Lower lobe of right lung (tissue), 2 donors: Measurements from ENCODE around the gene DNAH1. TPM values are rescaled to one million over a fixed set of nuclear protein-coding genes. Genes with fewer than 3 reads are reported as not detected.
A peak's percentile ranks its signal among the peaks of the same experiment; 100 is the strongest.

Source experiments
- ATAC-seq, 2 donors: fragments of 200-7000 bp; cut with Tn5 transposase; one replicate each; pipeline ENCODE4 v1.9.1; 2020 to 2022; ENCODE audit warnings: mild to moderate bottlenecking in 2 of 2, moderate library complexity in 2 of 2
- DNase-seq: peaks from one replicate; pipeline ENCODE4 v3.0.0-alpha.2; 2020
- H3K27ac ChIP-seq: fragments of 200-600 bp; one replicate; pipeline ENCODE4 v1.8.0; 2022
- H3K27me3 ChIP-seq: fragments of 200-600 bp; one replicate; pipeline ENCODE4 v1.8.0; 2022; ENCODE audit warnings: low read depth
- H3K36me3 ChIP-seq: fragments of 200-600 bp; one replicate; pipeline ENCODE4 v1.8.0; 2022; ENCODE audit warnings: mild to moderate bottlenecking
- H3K4me1 ChIP-seq: fragments of 200-600 bp; one replicate; pipeline ENCODE4 v1.8.0; 2022
- H3K4me3 ChIP-seq: fragments of 200-600 bp; one replicate; pipeline ENCODE4 v1.8.0; 2022; ENCODE audit warnings: mild to moderate bottlenecking
- H3K9me3 ChIP-seq: fragments of 200-600 bp; one replicate; pipeline ENCODE4 v1.8.0; 2022
- intact Hi-C: fragments of 100-400 bp; cut with DNase I; formaldehyde crosslinking; loops from one replicate; pipeline ENCODE4 v1.11.0; 2022
- total RNA-seq: library from RNA; stranded (reverse); fragmentation: NEBNext Ultra II Directional; extraction: Animal tissue kit (Norgen Biotek cat#: 25700); gene quantifications from one replicate; pipeline ENCODE4 v1.2.1, GENCODE V29; 2021
- TF ChIP-seq, protein P1 (sequence below): fragments of 200-600 bp; IDR thresholded peaks from one replicate; pipeline ENCODE4 v1.8.0; 2022; ENCODE audit warnings: antibody characterized with exemption, mild to moderate bottlenecking
- donor health status: DM: no; HTN: yes; CAD: no; lungs with severe emphysema.

Gene DNAH1
- total RNA-seq, 1 donor from 2014 or later: 16.4 TPM

GRCh38 chr3:52433996-52434479 lies 117.9 kb downstream of the DNAH1 start:
- TF ChIP-seq, protein P1, sequence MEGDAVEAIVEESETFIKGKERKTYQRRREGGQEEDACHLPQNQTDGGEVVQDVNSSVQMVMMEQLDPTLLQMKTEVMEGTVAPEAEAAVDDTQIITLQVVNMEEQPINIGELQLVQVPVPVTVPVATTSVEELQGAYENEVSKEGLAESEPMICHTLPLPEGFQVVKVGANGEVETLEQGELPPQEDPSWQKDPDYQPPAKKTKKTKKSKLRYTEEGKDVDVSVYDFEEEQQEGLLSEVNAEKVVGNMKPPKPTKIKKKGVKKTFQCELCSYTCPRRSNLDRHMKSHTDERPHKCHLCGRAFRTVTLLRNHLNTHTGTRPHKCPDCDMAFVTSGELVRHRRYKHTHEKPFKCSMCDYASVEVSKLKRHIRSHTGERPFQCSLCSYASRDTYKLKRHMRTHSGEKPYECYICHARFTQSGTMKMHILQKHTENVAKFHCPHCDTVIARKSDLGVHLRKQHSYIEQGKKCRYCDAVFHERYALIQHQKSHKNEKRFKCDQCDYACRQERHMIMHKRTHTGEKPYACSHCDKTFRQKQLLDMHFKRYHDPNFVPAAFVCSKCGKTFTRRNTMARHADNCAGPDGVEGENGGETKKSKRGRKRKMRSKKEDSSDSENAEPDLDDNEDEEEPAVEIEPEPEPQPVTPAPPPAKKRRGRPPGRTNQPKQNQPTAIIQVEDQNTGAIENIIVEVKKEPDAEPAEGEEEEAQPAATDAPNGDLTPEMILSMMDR: no peak
- Histone ChIP-seq H3K27ac (peak overlapping the region; percentile 4), H3K9me3 (no peaks in the 10 kb centered on the region), H3K4me3 (no peak overlapping the region), H3K36me3 (no peaks in the 10 kb centered on the region), H3K4me1 (peaks cover 60% of the 10 kb centered on the region), H3K27me3 (no peaks in the 10 kb centered on the region)
- intact Hi-C loops: no loop called here
- no peak for ATAC-seq
- no peak for DNase-seq

GRCh38 chr3:52434491-52435115 lies 118.5 kb downstream of the DNAH1 start:
- Histone ChIP-seq H3K27me3 (no peaks in the 10 kb centered on the region), H3K27ac (peak overlapping the region; percentile 18), H3K4me3 (no peak overlapping the region), H3K4me1 (peaks cover 58% of the 10 kb centered on the region), H3K36me3 (no peaks in the 10 kb centered on the region), H3K9me3 (no peaks in the 10 kb centered on the region)
- no peak for ATAC-seq
- TF ChIP-seq, protein P1: no peak
- intact Hi-C loops: no loop called here
- DNase-seq: no peak

- H3K27ac ChIP-seq: peak overlapping the region; percentile 18
- TF ChIP-seq, protein P1: no peak
- H3K4me3 ChIP-seq: no peak overlapping the region
- no peak for ATAC-seq
- no peak for DNase-seq
- H3K27me3 ChIP-seq: no peaks in the 10 kb centered on the region
- no peaks in the 10 kb centered on the region for H3K9me3 ChIP-seq
- H3K4me1 ChIP-seq: peaks cover 57% of the 10 kb centered on the region
- intact Hi-C loops: no loop called here
- H3K36me3 ChIP-seq: no peaks in the 10 kb centered on the region
Observed at GRCh38 chr3:52435246-52436101, 119.4 kb downstream of the DNAH1 start.

DNA sequence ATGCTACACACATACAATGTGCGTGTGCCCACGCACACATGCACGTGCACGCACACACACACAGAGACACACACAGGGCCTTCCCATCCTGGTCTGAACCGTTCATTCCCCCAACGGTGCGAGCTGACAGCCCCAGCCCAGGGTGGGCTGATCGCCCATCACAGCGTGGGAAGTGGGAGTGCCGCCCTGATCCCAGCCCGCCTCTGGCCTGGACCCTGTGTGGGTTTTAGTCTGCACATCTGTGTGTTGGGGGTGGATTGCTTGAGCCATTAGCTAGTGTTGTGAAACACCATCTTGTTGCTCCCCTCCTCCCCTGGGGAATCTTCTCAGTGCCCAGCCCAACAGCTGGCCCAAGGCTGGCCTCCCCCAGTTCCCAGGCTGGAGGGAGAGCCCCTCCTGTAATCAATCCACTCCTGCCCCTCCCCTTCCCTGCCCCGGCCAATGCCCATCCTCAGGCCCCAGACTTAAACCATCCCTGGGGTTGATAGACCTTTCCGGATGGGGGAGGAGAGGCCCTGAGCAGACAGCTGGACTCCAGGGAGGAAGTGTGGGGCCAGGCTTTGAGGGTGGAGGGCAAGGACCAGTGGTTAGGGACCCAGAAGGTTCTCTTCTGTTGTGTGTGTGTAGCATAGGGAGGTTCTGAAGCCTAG lies 120.5 kb downstream of the DNAH1 start:
- peaks cover 7% of the 10 kb centered on the region for H3K36me3 ChIP-seq
- peaks cover 52% of the 10 kb centered on the region for H3K4me1 ChIP-seq
- H3K27me3 ChIP-seq: no peaks in the 10 kb centered on the region
- no peaks in the 10 kb centered on the region for H3K9me3 ChIP-seq
- no peak overlapping the region for H3K4me3 ChIP-seq
- peak; percentile 47 for DNase-seq
- ATAC-seq: no peak
- no peak overlapping the region for H3K27ac ChIP-seq
- intact Hi-C loops: no loop called here
- TF ChIP-seq, protein P1: no peak

- intact Hi-C loops: no loop called here
- peak overlapping the region; percentile 21 for H3K27ac ChIP-seq
- no peaks in the 10 kb centered on the region for H3K9me3 ChIP-seq
- peaks cover 7% of the 10 kb centered on the region for H3K36me3 ChIP-seq
- H3K27me3 ChIP-seq: no peaks in the 10 kb centered on the region
- H3K4me1 ChIP-seq: peaks cover 43% of the 10 kb centered on the region
- TF ChIP-seq, protein P1: no peak
- H3K4me3 ChIP-seq: no peak overlapping the region
- ATAC-seq: no peak
- DNase-seq: no peak
Observed at GRCh38 chr3:52437326-52438103, 121.4 kb downstream of the DNAH1 start.
